Nephron (organoid): ENCODE measurements around the gene SLC6A6.
A peak's percentile ranks its signal among the peaks of the same experiment; 100 is the strongest.

Experiments
- H3K27ac Mint-ChIP-seq, 3 experiments: 2 replicates each; pipeline ENCODE4 v1.8.0; 2020; ENCODE audit warnings: mixed read lengths in 3 of 3, mild to moderate bottlenecking in 2 of 3, moderate library complexity in 1 of 3
- H3K27me3 Mint-ChIP-seq: 2 replicates; pipeline ENCODE4 v1.8.0; 2021; ENCODE audit warnings: low read depth, mild to moderate bottlenecking, moderate library complexity, mixed read lengths
- H3K36me3 Mint-ChIP-seq: 2 replicates; pipeline ENCODE4 v1.8.0; 2020; ENCODE audit warnings: low read depth, mixed read lengths
- H3K4me1 Mint-ChIP-seq: 2 replicates; pipeline ENCODE4 v1.8.0; 2020; ENCODE audit warnings: mixed read lengths
- H3K4me3 Mint-ChIP-seq, 3 experiments: 2 replicates each; pipeline ENCODE4 v1.8.0; 2020; ENCODE audit warnings: mild to moderate bottlenecking in 3 of 3, mixed read lengths in 3 of 3, moderate library complexity in 2 of 3
- H3K9me3 Mint-ChIP-seq: 2 replicates; pipeline ENCODE4 v1.8.0; 2020; ENCODE audit warnings: mixed read lengths
- TF ChIP-seq, protein P1 (sequence below), 3 experiments: fragments of 200-600 bp; sonication (generic); IDR thresholded peaks; one replicate each; pipeline ENCODE4 v1.5.0; 2021; ENCODE audit warnings: antibody characterized with exemption in 3 of 3; ENCODE audit not compliant: unreplicated experiment in 3 of 3

Gene SLC6A6

DNA sequence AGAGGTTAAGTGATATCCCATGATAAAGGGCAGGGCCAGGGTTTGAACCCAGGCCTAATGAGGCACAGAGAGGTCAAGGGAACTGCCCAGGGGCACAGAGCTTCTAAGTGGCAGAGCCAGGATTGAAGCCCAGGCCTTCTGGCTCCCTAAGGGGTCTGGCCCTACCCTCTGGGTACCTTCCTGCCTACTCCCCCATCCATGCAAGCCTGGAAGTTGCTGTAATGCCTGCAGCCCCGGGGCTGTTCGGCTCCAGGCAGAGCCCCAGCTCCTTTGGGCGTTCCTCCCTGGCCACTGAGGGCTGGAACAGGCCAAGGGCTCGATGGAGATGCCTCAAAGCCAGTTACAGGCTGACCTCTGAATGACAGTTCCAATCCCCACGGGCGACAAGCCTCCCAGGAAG lies 133.2 kb downstream of the SLC6A6 start:
- H3K27me3 Mint-ChIP-seq = peaks cover 6% of the 10 kb centered on the region
- no peak overlapping the region for H3K4me3 Mint-ChIP-seq
- H3K27ac Mint-ChIP-seq = no peak overlapping the region
- no peaks in the 10 kb centered on the region for H3K9me3 Mint-ChIP-seq
- peaks cover 35% of the 10 kb centered on the region for H3K4me1 Mint-ChIP-seq
- TF ChIP-seq, protein P1, sequence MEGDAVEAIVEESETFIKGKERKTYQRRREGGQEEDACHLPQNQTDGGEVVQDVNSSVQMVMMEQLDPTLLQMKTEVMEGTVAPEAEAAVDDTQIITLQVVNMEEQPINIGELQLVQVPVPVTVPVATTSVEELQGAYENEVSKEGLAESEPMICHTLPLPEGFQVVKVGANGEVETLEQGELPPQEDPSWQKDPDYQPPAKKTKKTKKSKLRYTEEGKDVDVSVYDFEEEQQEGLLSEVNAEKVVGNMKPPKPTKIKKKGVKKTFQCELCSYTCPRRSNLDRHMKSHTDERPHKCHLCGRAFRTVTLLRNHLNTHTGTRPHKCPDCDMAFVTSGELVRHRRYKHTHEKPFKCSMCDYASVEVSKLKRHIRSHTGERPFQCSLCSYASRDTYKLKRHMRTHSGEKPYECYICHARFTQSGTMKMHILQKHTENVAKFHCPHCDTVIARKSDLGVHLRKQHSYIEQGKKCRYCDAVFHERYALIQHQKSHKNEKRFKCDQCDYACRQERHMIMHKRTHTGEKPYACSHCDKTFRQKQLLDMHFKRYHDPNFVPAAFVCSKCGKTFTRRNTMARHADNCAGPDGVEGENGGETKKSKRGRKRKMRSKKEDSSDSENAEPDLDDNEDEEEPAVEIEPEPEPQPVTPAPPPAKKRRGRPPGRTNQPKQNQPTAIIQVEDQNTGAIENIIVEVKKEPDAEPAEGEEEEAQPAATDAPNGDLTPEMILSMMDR (IDR thresholded peaks at IDR 0.05; ENCODE audit: unreplicated experiment in 3 of 3) = no peak
- H3K36me3 Mint-ChIP-seq = no peaks in the 10 kb centered on the region

DNA sequence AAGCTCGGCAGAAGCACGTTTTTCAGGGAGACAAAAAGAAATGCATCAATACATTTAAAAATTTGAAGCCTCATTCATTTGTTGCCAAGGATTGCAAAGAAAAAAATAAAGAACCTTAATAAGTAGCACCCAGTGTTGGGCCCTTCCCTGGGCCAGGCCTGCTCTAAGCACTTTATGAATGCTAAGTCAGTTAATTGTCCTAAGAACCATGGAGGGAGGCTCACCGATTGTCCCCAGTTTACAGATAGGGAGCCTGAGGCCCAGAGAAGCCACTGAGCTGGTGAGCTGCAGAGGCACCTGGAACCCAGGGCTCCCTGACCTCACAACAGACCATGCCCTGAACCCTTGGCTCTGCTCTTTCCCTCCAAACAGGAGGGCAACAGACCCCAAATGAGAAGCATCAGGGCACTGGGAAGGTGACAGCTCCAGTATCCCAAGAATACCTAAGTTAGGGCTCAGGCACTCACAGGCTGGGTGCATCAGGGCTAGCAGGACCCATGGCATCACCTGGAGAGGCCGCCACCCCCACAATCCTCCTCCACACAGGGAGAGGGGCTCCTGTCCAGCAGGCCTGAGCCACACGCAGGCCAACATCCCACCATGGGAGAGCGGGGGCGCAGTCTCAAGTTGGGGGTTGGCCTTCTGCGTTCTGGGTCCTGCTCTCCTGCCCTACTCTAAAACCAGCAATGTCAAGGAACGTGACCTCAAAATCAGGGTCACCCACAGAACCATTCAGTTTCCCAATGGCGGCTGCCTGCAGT lies 133.8 kb downstream of the SLC6A6 start:
- TF ChIP-seq, protein P1 (IDR thresholded peaks at IDR 0.05; ENCODE audit: unreplicated experiment in 3 of 3) = no peak
- no peaks in the 10 kb centered on the region for H3K9me3 Mint-ChIP-seq
- peaks cover 37% of the 10 kb centered on the region for H3K4me1 Mint-ChIP-seq
- H3K4me3 Mint-ChIP-seq = no peak overlapping the region
- no peak overlapping the region for H3K27ac Mint-ChIP-seq
- no peaks in the 10 kb centered on the region for H3K36me3 Mint-ChIP-seq
- peaks cover 6% of the 10 kb centered on the region for H3K27me3 Mint-ChIP-seq

DNA sequence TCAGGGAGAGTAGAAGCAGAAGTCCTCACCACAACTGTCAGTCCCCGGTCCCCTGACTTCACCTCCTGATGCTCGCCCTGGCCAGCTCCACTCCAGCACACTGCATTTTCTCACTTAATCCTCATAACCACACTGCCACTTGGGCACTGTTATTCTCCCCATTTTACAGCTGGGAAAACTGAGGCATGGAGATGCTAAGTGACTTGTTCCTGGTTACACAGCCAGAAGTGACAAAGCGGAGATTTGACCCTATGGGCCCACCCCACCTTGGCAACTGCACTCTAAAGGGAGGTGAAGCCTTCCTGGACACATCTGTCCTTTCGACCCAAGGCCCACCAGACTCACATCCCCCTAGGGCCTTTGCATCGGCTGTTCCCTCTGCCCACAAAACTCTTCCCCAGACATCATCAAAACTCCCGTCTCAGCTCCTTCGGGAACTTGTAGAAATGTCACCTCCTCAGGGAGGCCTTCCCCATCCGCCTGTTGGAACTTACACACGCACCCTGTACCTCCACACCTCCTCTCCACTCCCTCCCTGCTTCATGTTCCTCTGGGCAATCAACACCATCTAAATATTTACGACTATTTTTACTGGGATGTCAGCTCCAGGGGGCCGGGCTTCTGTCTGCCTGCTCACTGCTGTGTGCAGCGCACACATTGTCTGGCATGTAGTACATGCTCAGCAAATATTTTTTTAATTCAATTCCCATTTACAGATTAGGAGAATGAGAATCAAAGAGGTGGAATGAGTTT lies 134.6 kb downstream of the SLC6A6 start:
- peak overlapping the region in 1 of 3 experiments; percentile 4 for H3K4me3 Mint-ChIP-seq
- TF ChIP-seq, protein P1 (IDR thresholded peaks at IDR 0.05; ENCODE audit: unreplicated experiment in 3 of 3) = no peak

GRCh38 chr3:14537590-14538450 lies 135.4 kb downstream of the SLC6A6 start:
- H3K4me1 Mint-ChIP-seq = peaks cover 35% of the 10 kb centered on the region
- H3K9me3 Mint-ChIP-seq = no peaks in the 10 kb centered on the region
- no peak overlapping the region for H3K27ac Mint-ChIP-seq
- H3K27me3 Mint-ChIP-seq = peaks cover 6% of the 10 kb centered on the region
- no peaks in the 10 kb centered on the region for H3K36me3 Mint-ChIP-seq
- TF ChIP-seq, protein P1 (IDR thresholded peaks at IDR 0.05; ENCODE audit: unreplicated experiment in 3 of 3) = no peak
- peak overlapping the region in 2 of 3 experiments; percentile 31 to 60 for H3K4me3 Mint-ChIP-seq

More for the DNA sequence above, 134.6 kb downstream of the SLC6A6 start:
- H3K27me3 Mint-ChIP-seq = peaks cover 6% of the 10 kb centered on the region
- no peaks in the 10 kb centered on the region for H3K9me3 Mint-ChIP-seq
- no peaks in the 10 kb centered on the region for H3K36me3 Mint-ChIP-seq
- peaks cover 37% of the 10 kb centered on the region for H3K4me1 Mint-ChIP-seq
- no peak overlapping the region for H3K27ac Mint-ChIP-seq

DNA sequence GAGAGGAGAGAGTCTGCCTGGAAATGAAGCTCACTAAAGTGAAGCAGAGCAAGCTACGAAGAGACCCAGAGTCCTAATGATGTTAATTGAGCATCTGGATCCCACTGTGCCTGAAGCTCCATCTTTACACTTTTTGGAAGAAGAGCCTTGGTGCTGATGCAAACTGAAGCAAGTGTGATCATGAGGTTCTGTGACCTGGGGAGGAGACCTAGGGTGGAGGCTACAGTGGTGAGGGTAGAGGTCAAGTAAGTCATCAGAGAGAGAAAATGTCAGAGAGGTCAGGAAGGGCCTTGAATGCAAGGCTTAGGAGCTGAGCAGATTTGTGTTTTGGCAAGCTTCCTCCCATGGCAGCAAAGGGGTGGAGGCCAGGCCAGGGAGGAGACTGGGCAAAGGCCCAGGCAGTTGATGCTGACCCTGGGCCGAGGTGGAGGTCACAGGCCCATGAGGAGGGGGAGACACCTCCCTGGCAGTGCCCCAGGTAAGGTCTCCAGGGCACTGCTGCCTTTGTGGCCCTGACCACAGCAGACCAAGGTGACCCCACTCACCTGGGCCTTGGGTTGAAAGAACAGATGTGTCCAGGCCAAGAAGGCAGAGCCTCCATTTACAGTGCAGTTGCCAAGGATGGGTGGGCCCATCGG lies 136.2 kb downstream of the SLC6A6 start:
- H3K27me3 Mint-ChIP-seq = peaks cover 6% of the 10 kb centered on the region
- peaks cover 28% of the 10 kb centered on the region for H3K4me1 Mint-ChIP-seq
- no peaks in the 10 kb centered on the region for H3K36me3 Mint-ChIP-seq
- TF ChIP-seq, protein P1 (IDR thresholded peaks at IDR 0.05; ENCODE audit: unreplicated experiment in 3 of 3) = no peak
- no peaks in the 10 kb centered on the region for H3K9me3 Mint-ChIP-seq
- peak overlapping the region in 2 of 3 experiments; percentile 31 to 41 for H3K4me3 Mint-ChIP-seq
- H3K27ac Mint-ChIP-seq = no peak overlapping the region
